Peyer's patch (tissue), 4 donors: ENCODE data around the gene EDIL3. TPM values are rescaled to one million over a fixed set of nuclear protein-coding genes. Genes with fewer than 3 reads are reported as not detected.

ENCODE experiments used
- DNase-seq, 3 donors: peaks; one replicate each; pipeline ENCODE4 v3.0.0-alpha.2; 2017 to 2019
- H3K27ac ChIP-seq, 4 donors: fragments of 200-600 bp; sonication (generic); one replicate each; pipeline ENCODE4 v1.5.1; 2016 to 2019
- H3K27me3 ChIP-seq, 2 donors: fragments of 200-600 bp; sonication (generic); one replicate each; pipeline ENCODE4 v1.5.1; 2019
- H3K36me3 ChIP-seq, 3 donors: fragments of 200-600 bp; sonication (generic); one replicate each; pipeline ENCODE4 v1.5.1; 2016 to 2019
- H3K4me1 ChIP-seq, 4 donors: fragments of 200-600 bp; sonication (generic); one replicate each; pipeline ENCODE4 v1.5.1; 2016 to 2019
- H3K4me3 ChIP-seq, 4 donors: fragments of 200-600 bp; sonication (generic); 1 replicate in 3 of 4; 2 replicates in 1 of 4; pipeline ENCODE4 v1.5.1; 2016 to 2019; ENCODE audit warnings: mild to moderate bottlenecking in 1 of 4
- H3K9me3 ChIP-seq, 4 donors: fragments of 200-600 bp; sonication (generic); one replicate each; pipeline ENCODE4 v1.5.1; 2016 to 2019; ENCODE audit warnings: mild to moderate bottlenecking in 1 of 4
- POLR2A ChIP-seq, 2 donors: fragments of 450-650 bp; IDR thresholded peaks; one replicate each; pipeline ENCODE4 v1.5.1; 2017; ENCODE audit warnings: antibody characterized with exemption in 2 of 2, mild to moderate bottlenecking in 2 of 2, moderate library complexity in 2 of 2
- total RNA-seq, 4 donors: library from RNA; depleted of rRNA; stranded (reverse); fragments of >200 nt; gene quantifications; one replicate each; pipeline ENCODE4 v1.1.0, GENCODE V29; 2016
- TF ChIP-seq, protein P1 (sequence below), 6 experiments: fragments of 450-650 bp in 4 of 6; fragments of 200-600 bp in 2 of 6; sonication (generic) in 1 of 6; IDR thresholded peaks; one replicate each; pipeline ENCODE4 v1.5.1; 2017 to 2019; ENCODE audit warnings: antibody characterized with exemption in 6 of 6, mild to moderate bottlenecking in 3 of 6, moderate library complexity in 1 of 6

The EDIL3 gene
- total RNA-seq, 4 donors from 2014 or later, result 6.0 to 18.2 (median 6.4) TPM

DNA sequence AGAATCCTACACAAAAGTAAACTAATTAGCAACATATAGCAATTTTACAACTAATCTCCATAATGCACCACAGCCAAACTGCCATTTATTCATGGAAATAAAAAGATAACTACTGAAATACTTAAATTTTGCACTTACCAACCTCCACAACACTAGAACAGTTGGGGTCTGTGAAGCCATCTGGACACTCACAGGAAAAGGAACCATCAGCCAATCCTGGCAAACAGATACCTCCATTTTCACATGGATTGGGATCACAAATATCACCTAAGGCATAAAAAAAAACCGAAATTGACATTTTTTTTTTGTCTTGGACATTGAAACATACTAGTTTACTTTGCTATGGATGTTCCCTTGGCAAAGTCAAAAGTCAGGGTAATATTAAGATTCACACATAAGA is 130.7 kb downstream of the EDIL3 start:
- no peaks in the 10 kb centered on the region for H3K4me1 ChIP-seq
- DNase-seq, result no peak
- H3K4me3 ChIP-seq, result no peak overlapping the region
- no peaks in the 10 kb centered on the region for H3K9me3 ChIP-seq
- no peak overlapping the region for H3K27ac ChIP-seq
- no peaks in the 10 kb centered on the region for H3K36me3 ChIP-seq
- no peak for TF ChIP-seq POLR2A (IDR thresholded peaks at IDR 0.05)
- TF ChIP-seq, protein P1, sequence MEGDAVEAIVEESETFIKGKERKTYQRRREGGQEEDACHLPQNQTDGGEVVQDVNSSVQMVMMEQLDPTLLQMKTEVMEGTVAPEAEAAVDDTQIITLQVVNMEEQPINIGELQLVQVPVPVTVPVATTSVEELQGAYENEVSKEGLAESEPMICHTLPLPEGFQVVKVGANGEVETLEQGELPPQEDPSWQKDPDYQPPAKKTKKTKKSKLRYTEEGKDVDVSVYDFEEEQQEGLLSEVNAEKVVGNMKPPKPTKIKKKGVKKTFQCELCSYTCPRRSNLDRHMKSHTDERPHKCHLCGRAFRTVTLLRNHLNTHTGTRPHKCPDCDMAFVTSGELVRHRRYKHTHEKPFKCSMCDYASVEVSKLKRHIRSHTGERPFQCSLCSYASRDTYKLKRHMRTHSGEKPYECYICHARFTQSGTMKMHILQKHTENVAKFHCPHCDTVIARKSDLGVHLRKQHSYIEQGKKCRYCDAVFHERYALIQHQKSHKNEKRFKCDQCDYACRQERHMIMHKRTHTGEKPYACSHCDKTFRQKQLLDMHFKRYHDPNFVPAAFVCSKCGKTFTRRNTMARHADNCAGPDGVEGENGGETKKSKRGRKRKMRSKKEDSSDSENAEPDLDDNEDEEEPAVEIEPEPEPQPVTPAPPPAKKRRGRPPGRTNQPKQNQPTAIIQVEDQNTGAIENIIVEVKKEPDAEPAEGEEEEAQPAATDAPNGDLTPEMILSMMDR (IDR thresholded peaks at IDR 0.05), result no peak
- no peaks in the 10 kb centered on the region for H3K27me3 ChIP-seq

GRCh38 chr5:84251503-84251902 is 133.2 kb downstream of the EDIL3 start:
- Histone ChIP-seq H3K27me3 (no peaks in the 10 kb centered on the region), H3K9me3 (no peaks in the 10 kb centered on the region), H3K27ac (no peak overlapping the region), H3K4me1 (no peaks in the 10 kb centered on the region), H3K36me3 (no peaks in the 10 kb centered on the region), H3K4me3 (no peak overlapping the region)
- no peak for DNase-seq
- no peak for TF ChIP-seq POLR2A (IDR thresholded peaks at IDR 0.05)
- TF ChIP-seq, protein P1 (IDR thresholded peaks at IDR 0.05), result no peak

DNA sequence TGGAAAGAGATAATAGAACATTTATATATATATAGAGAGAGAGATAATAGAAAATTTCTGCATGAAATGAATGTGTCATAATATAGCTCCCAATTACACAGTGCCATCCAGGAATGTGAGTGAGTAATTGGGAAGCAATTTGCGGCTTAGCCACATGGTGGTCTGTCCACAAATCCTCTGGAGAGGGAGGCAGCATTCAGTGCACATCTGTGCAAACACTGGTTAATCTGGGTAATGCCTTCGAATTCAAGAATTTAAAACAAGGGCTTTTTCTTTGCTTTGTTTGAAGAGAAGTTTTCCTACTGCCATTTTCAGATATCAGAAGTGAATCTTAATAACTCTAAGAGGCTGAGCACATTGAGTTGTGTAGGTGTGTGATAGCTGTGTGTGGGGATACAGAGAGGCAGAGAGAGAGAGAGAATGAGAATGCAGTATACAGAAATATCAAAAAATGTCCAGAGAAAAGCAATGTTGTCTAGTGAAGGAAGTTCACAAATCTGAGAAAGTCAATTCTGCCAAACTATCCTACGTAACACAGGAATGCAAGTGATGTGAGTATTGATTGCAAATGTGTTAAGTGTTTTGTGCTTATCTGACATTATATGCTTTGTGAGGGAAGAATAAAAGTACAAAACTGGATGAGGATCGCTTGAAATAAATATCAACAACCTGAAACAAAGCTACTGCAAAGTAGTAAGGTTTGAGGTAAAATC is 134.6 kb downstream of the EDIL3 start:
- Histone ChIP-seq H3K9me3 (no peaks in the 10 kb centered on the region), H3K27me3 (no peaks in the 10 kb centered on the region), H3K27ac (no peak overlapping the region), H3K4me1 (no peaks in the 10 kb centered on the region), H3K4me3 (no peak overlapping the region), H3K36me3 (no peaks in the 10 kb centered on the region)
- TF ChIP-seq POLR2A (IDR thresholded peaks at IDR 0.05), result no peak
- TF ChIP-seq, protein P1 (IDR thresholded peaks at IDR 0.05), result no peak
- no peak for DNase-seq

GRCh38 chr5:84248013-84248412 is 136.7 kb downstream of the EDIL3 start:
- Histone ChIP-seq H3K4me1 (no peaks in the 10 kb centered on the region), H3K9me3 (no peaks in the 10 kb centered on the region), H3K27ac (no peak overlapping the region), H3K4me3 (no peak overlapping the region), H3K27me3 (no peaks in the 10 kb centered on the region), H3K36me3 (no peaks in the 10 kb centered on the region)
- TF ChIP-seq POLR2A (IDR thresholded peaks at IDR 0.05), result no peak
- TF ChIP-seq, protein P1 (IDR thresholded peaks at IDR 0.05), result no peak
- DNase-seq, result no peak

DNA sequence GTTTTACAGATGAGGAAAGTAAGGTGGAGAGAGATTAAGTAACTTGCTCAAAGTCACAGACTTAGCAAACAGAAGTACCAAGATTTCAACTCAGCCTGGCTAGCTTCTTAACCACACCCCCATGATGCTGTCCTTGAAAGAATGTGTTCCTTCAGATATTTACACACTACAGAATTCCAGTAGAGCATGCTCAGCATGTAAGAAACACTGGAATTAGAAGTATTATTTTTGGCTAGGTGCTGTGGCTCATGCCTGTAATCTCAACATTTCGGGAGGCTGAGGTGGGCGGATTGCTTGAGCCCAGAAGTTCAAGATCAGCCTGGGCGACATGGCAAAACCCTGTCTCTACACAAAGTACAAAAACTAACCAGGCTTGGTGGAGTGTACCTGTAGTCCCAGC is 142.4 kb downstream of the EDIL3 start:
- Histone ChIP-seq H3K27me3 (no peaks in the 10 kb centered on the region), H3K27ac (no peak overlapping the region), H3K4me3 (no peak overlapping the region), H3K36me3 (no peaks in the 10 kb centered on the region), H3K9me3 (no peaks in the 10 kb centered on the region), H3K4me1 (no peaks in the 10 kb centered on the region)
- TF ChIP-seq, protein P1 (IDR thresholded peaks at IDR 0.05), result no peak
- TF ChIP-seq POLR2A (IDR thresholded peaks at IDR 0.05), result no peak
- DNase-seq, result no peak
